GM12874 (cell line): ENCODE measurements around the gene AK4.

Experiments
- CTCF ChIP-seq: IDR thresholded peaks from 2 replicates; pipeline ENCODE4 v1.5.1; 2011; ENCODE audit warnings: low read depth, mild to moderate bottlenecking, control low read depth, low read length, moderate library complexity; ENCODE audit not compliant: insufficient read depth

Gene AK4

GRCh38 chr1:65267683-65268082 lies 119.7 kb downstream of the AK4 start:
- no peak for TF ChIP-seq CTCF

- no peak for TF ChIP-seq CTCF
These were observed 121.6 kb downstream of the AK4 start for GRCh38 chr1:65269612-65270011.

GRCh38 chr1:65276197-65276939 lies 128.4 kb downstream of the AK4 start:
- TF ChIP-seq CTCF = no peak

- no peak for TF ChIP-seq CTCF
These were observed 129.8 kb downstream of the AK4 start for GRCh38 chr1:65277605-65278347.

- TF ChIP-seq CTCF = no peak
These were observed 130.5 kb downstream of the AK4 start for GRCh38 chr1:65278376-65279069.

- no peak for TF ChIP-seq CTCF
These were observed 131.2 kb downstream of the AK4 start for GRCh38 chr1:65279070-65279779.
